ENCODE measurements around the gene PLPPR1.
"Not testable (repeated sequence)": the region's sequence is repeated elsewhere in the genome, so short reads cannot be mapped to it uniquely, and the experiment has no call there.

PLPPR1 gene

GRCh38 chr9:101309139-101309538 lies 280.6 kb downstream of the PLPPR1 start:
- DNase-seq: no peak

GRCh38 chr9:101311191-101311590 lies 282.7 kb downstream of the PLPPR1 start:
- DNase-seq: no peak

GRCh38 chr9:101311758-101312420 lies 283.4 kb downstream of the PLPPR1 start:
- DNase-seq: peak; percentile 73

GRCh38 chr9:101312661-101313060 lies 284.1 kb downstream of the PLPPR1 start:
- no peak for DNase-seq

- DNase-seq: no peak
These were observed 286.6 kb downstream of the PLPPR1 start for GRCh38 chr9:101315112-101315450.

GRCh38 chr9:101317735-101318134 lies 289.2 kb downstream of the PLPPR1 start:
- no peak for DNase-seq

GRCh38 chr9:101323129-101323528 lies 294.6 kb downstream of the PLPPR1 start:
- no peak for DNase-seq

- DNase-seq: no peak
These were observed 295.8 kb downstream of the PLPPR1 start for GRCh38 chr9:101324245-101324804.

- no peak for DNase-seq
These were observed 296.5 kb downstream of the PLPPR1 start for GRCh38 chr9:101325053-101325452.

- no peak for DNase-seq
These were observed 297.5 kb downstream of the PLPPR1 start for GRCh38 chr9:101326035-101326434.

- no peak for DNase-seq
These were observed 298.0 kb downstream of the PLPPR1 start for GRCh38 chr9:101326501-101326900.

- DNase-seq: not testable (repeated sequence)
These were observed 298.9 kb downstream of the PLPPR1 start for GRCh38 chr9:101327422-101327909.

GRCh38 chr9:101332362-101332761 lies 303.8 kb downstream of the PLPPR1 start:
- no peak for DNase-seq

- DNase-seq: no peak
These were observed 305.0 kb downstream of the PLPPR1 start for GRCh38 chr9:101333490-101333889.

GRCh38 chr9:101333926-101334702 lies 305.6 kb downstream of the PLPPR1 start:
- no peak for DNase-seq

GRCh38 chr9:101336091-101336490 lies 307.6 kb downstream of the PLPPR1 start:
- no peak for DNase-seq

- no peak for DNase-seq
These were observed 308.7 kb downstream of the PLPPR1 start for GRCh38 chr9:101337237-101337636.

- no peak for DNase-seq
These were observed 313.4 kb downstream of the PLPPR1 start for GRCh38 chr9:101341958-101342357.

- DNase-seq: no peak
These were observed 314.1 kb downstream of the PLPPR1 start for GRCh38 chr9:101342595-101342994.

- DNase-seq: no peak
These were observed 321.8 kb downstream of the PLPPR1 start for GRCh38 chr9:101350285-101350684.

- no peak for DNase-seq
These were observed 324.5 kb downstream of the PLPPR1 start for GRCh38 chr9:101352892-101353463.

GRCh38 chr9:101353683-101354082 lies 325.2 kb downstream of the PLPPR1 start:
- DNase-seq: no peak

- DNase-seq: peak; percentile 6
These were observed 325.7 kb downstream of the PLPPR1 start for GRCh38 chr9:101354143-101354764.
